GM18502 (cell line): Measurements from ENCODE around the gene STXBP5L.
"Not testable (repeated sequence)": the region's sequence is repeated elsewhere in the genome, so short reads cannot be mapped to it uniquely, and the experiment has no call there.

Experiments used
- ATAC-seq: cut with Tn5 transposase; IDR thresholded peaks from one replicate; pipeline ENCODE4 v1.9.1; 2021; ENCODE audit warnings: mild to moderate bottlenecking; ENCODE audit not compliant: unreplicated experiment, poor library complexity

The STXBP5L gene

GRCh38 chr3:120988994-120989393 lies 81.0 kb downstream of the STXBP5L start:
- ATAC-seq = no peak

GRCh38 chr3:121018917-121019321 lies 110.9 kb downstream of the STXBP5L start:
- no peak for ATAC-seq

GRCh38 chr3:121063628-121064027 lies 155.6 kb downstream of the STXBP5L start:
- ATAC-seq = no peak

- ATAC-seq = no peak
Observed at GRCh38 chr3:121064121-121064520, 156.1 kb downstream of the STXBP5L start.

- no peak for ATAC-seq
Observed at GRCh38 chr3:121072133-121072532, 164.1 kb downstream of the STXBP5L start.

- ATAC-seq = no peak
Observed at GRCh38 chr3:121073011-121073410, 165.0 kb downstream of the STXBP5L start.

- no peak for ATAC-seq
Observed at GRCh38 chr3:121075191-121075590, 167.2 kb downstream of the STXBP5L start.

- not testable (repeated sequence) for ATAC-seq
Observed at GRCh38 chr3:121078378-121079101, 170.5 kb downstream of the STXBP5L start.

- no peak for ATAC-seq
Observed at GRCh38 chr3:121096953-121097352, 188.9 kb downstream of the STXBP5L start.

- ATAC-seq = not testable (repeated sequence)
Observed at GRCh38 chr3:121111086-121111485, 203.1 kb downstream of the STXBP5L start.

- ATAC-seq = no peak
Observed at GRCh38 chr3:121111914-121112612, 204.1 kb downstream of the STXBP5L start.

GRCh38 chr3:121126033-121126706 lies 218.2 kb downstream of the STXBP5L start:
- ATAC-seq = no peak

- ATAC-seq = no peak
Observed at GRCh38 chr3:121126707-121127035, 218.7 kb downstream of the STXBP5L start.

- no peak for ATAC-seq
Observed at GRCh38 chr3:121152573-121152972, 244.6 kb downstream of the STXBP5L start.

GRCh38 chr3:121153851-121154250 lies 245.8 kb downstream of the STXBP5L start:
- no peak for ATAC-seq

GRCh38 chr3:121155028-121155427 lies 247.0 kb downstream of the STXBP5L start:
- ATAC-seq = no peak

- ATAC-seq = no peak
Observed at GRCh38 chr3:121165397-121165837, 257.4 kb downstream of the STXBP5L start.

- no peak for ATAC-seq
Observed at GRCh38 chr3:121167374-121168139, 259.6 kb downstream of the STXBP5L start.

GRCh38 chr3:121175083-121175482 lies 267.1 kb downstream of the STXBP5L start:
- no peak for ATAC-seq

- not testable (repeated sequence) for ATAC-seq
Observed at GRCh38 chr3:121190626-121191025, 282.6 kb downstream of the STXBP5L start.

GRCh38 chr3:121202573-121202972 lies 294.6 kb downstream of the STXBP5L start:
- ATAC-seq = no peak
